Mesendoderm (in vitro differentiated cells): ENCODE measurements around the gene PCDHB6.
A peak's percentile ranks its signal among the peaks of the same experiment; 100 is the strongest.
"Not testable (repeated sequence)": the region's sequence is repeated elsewhere in the genome, so short reads cannot be mapped to it uniquely, and the experiment has no call there.

ENCODE experiments used
- DNase-seq: peaks from one replicate; pipeline ENCODE4 v3.0.0; 2013
- H2AK5ac ChIP-seq: 2 replicates; pipeline ENCODE4 v1.6.1; 2013; ENCODE audit warnings: low read length, inconsistent platforms
- H2BK120ac ChIP-seq: 2 replicates; pipeline ENCODE4 v1.6.1; 2013; ENCODE audit warnings: low read depth, mild to moderate bottlenecking, low read length, moderate library complexity, mixed read lengths
- H2BK15ac ChIP-seq: replicated peaks from 2 replicates; pipeline ENCODE4 v1.6.1; 2013; ENCODE audit warnings: low read depth, mild to moderate bottlenecking, moderate library complexity
- H2BK5ac ChIP-seq: 2 replicates; pipeline ENCODE4 v1.6.1; 2013; ENCODE audit warnings: low read length, inconsistent platforms
- H3K18ac ChIP-seq: 2 replicates; pipeline ENCODE4 v1.6.1; 2013; ENCODE audit warnings: mild to moderate bottlenecking, low read length, mixed read lengths
- H3K23ac ChIP-seq: one replicate; pipeline ENCODE4 v1.6.1; 2013; ENCODE audit warnings: low read length
- H3K27ac ChIP-seq: 2 replicates; pipeline ENCODE4 v1.5.1; 2013; ENCODE audit warnings: low read depth, mild to moderate bottlenecking, inconsistent platforms, low read length, moderate library complexity
- H3K27me3 ChIP-seq: 2 replicates; pipeline ENCODE4 v1.6.1; 2013; ENCODE audit warnings: low read length, control low read depth, mild to moderate bottlenecking, inconsistent platforms; ENCODE audit not compliant: insufficient read depth, poor library complexity
- H3K36me3 ChIP-seq: 2 replicates; pipeline ENCODE4 v1.6.1; 2013; ENCODE audit warnings: low read length, inconsistent platforms; ENCODE audit not compliant: control insufficient read depth, insufficient read depth
- H3K4ac ChIP-seq: one replicate; pipeline ENCODE4 v1.6.1; 2013; ENCODE audit warnings: low read depth, mild to moderate bottlenecking, low read length, moderate library complexity
- H3K4me1 ChIP-seq: 2 replicates; pipeline ENCODE4 v1.6.1; 2013; ENCODE audit warnings: low read depth, low read length, inconsistent platforms; ENCODE audit not compliant: control insufficient read depth
- H3K4me2 ChIP-seq: 2 replicates; pipeline ENCODE4 v1.6.1; 2013; ENCODE audit warnings: low read length
- H3K4me3 ChIP-seq: 2 replicates; pipeline ENCODE4 v1.5.1; 2013; ENCODE audit warnings: mild to moderate bottlenecking, low read length
- H3K56ac ChIP-seq: one replicate; pipeline ENCODE4 v1.6.1; 2013; ENCODE audit warnings: low read length
- H3K79me1 ChIP-seq: 2 replicates; pipeline ENCODE4 v1.6.1; 2013; ENCODE audit warnings: low read length, inconsistent platforms
- H3K79me2 ChIP-seq: 2 replicates; pipeline ENCODE4 v1.6.1; 2013; ENCODE audit warnings: mild to moderate bottlenecking, low read length; ENCODE audit not compliant: control insufficient read depth, insufficient read depth
- H3K9ac ChIP-seq: 2 replicates; pipeline ENCODE4 v1.6.1; 2013; ENCODE audit warnings: low read length, inconsistent platforms
- H4K5ac ChIP-seq: one replicate; pipeline ENCODE4 v1.6.1; 2013; ENCODE audit warnings: low read length
- H4K8ac ChIP-seq: one replicate; pipeline ENCODE4 v1.6.1; 2013; ENCODE audit warnings: low read depth, mild to moderate bottlenecking, control low read depth, low read length, moderate library complexity
- WGBS: extraction: QIAGEN DNeasy Blood & Tissue Kit; methylation state at CpG from one replicate; pipeline ENCODE4 v1.1.7; 2013; ENCODE audit warnings: low lambda C conversion rate, missing lambda C conversion rate; ENCODE audit not compliant: insufficient coverage; ENCODE audit errors: extremely low coverage; 5-methylcytosine and 5-hydroxymethylcytosine counted together

The PCDHB6 gene

GRCh38 chr5:141199359-141200235 lies 49.7 kb downstream of the PCDHB6 start, which contains the start of gene PCDHB11:
TSS of gene PCDHB11 (plus strand) at chr5:141199627. CDS start at chr5:141199775, 148 bp downstream.
- no peaks in the 10 kb centered on the region for H3K4me1 ChIP-seq
- no peak within 1 kb of the TSS for H4K8ac ChIP-seq
- H3K79me2 ChIP-seq = no peaks in the 10 kb centered on the region
- DNase-seq = peak; percentile 46
- H2BK5ac ChIP-seq = no peak within 1 kb of the TSS
- WGBS = no CpG with 5 or more reads among the region's 21 CpGs
- no peak within 1 kb of the TSS for H3K23ac ChIP-seq
- H3K36me3 ChIP-seq = no peaks in the 10 kb centered on the region
- H3K18ac ChIP-seq = no peak within 1 kb of the TSS
- H3K27ac ChIP-seq = no peak within 1 kb of the TSS
- no peak within 1 kb of the TSS for H4K5ac ChIP-seq
- H3K4me2 ChIP-seq = no peak within 1 kb of the TSS
- no peak within 1 kb of the TSS for H3K9ac ChIP-seq
- no peak within 1 kb of the TSS for H2BK120ac ChIP-seq
- no peak within 1 kb of the TSS for H2BK15ac ChIP-seq
- H3K79me1 ChIP-seq = no peaks in the 10 kb centered on the region
- H2AK5ac ChIP-seq = no peak within 1 kb of the TSS
- no peak within 1 kb of the TSS for H3K4ac ChIP-seq
- no peaks in the 10 kb centered on the region for H3K27me3 ChIP-seq
- no peak within 1 kb of the TSS for H3K4me3 ChIP-seq
- H3K56ac ChIP-seq = no peak within 1 kb of the TSS

GRCh38 chr5:141201126-141201525 lies 51.3 kb downstream of the PCDHB6 start:
- not testable (repeated sequence) for H3K23ac ChIP-seq, H3K56ac ChIP-seq, H3K4me3 ChIP-seq, H3K4me2 ChIP-seq, H3K36me3 ChIP-seq, H4K5ac ChIP-seq, H3K18ac ChIP-seq, DNase-seq, H3K9ac ChIP-seq, H4K8ac ChIP-seq, H2BK15ac ChIP-seq, H3K79me1 ChIP-seq, H3K4ac ChIP-seq, H3K79me2 ChIP-seq, H2AK5ac ChIP-seq, H2BK5ac ChIP-seq, H3K27ac ChIP-seq, H3K4me1 ChIP-seq, H3K27me3 ChIP-seq, H2BK120ac ChIP-seq
- no CpG with 5 or more reads among the region's 38 CpGs for WGBS

- not testable (repeated sequence) for H4K5ac ChIP-seq, H3K27me3 ChIP-seq, H2BK5ac ChIP-seq, H3K79me2 ChIP-seq, H3K36me3 ChIP-seq, H2BK15ac ChIP-seq, H3K56ac ChIP-seq, DNase-seq, H2BK120ac ChIP-seq, H3K9ac ChIP-seq, H3K23ac ChIP-seq, H3K4me2 ChIP-seq, H2AK5ac ChIP-seq, H3K4me1 ChIP-seq, H3K4ac ChIP-seq, H4K8ac ChIP-seq, H3K4me3 ChIP-seq, H3K18ac ChIP-seq, H3K79me1 ChIP-seq, H3K27ac ChIP-seq
- no CpG with 5 or more reads among the region's 35 CpGs for WGBS
Observed at GRCh38 chr5:141201646-141202045, 51.8 kb downstream of the PCDHB6 start.
